HepG2 (cell line): ENCODE results near the gene SORD. TPM values are rescaled to one million over a fixed set of nuclear protein-coding genes. Genes with fewer than 3 reads are reported as not detected.
A peak's percentile ranks its signal among the peaks of the same experiment; 100 is the strongest.

Experiments used
- ATF2 ChIP-seq: sonication (generic); formaldehyde crosslinking; IDR thresholded peaks from 2 replicates; pipeline ENCODE4 v1.4.0; 2020; ENCODE audit warnings: missing genetic modification reagents
- CEBPG ChIP-seq: IDR thresholded peaks from 2 replicates; pipeline ENCODE4 v1.6.1; 2016
- HMG20A ChIP-seq: IDR thresholded peaks from 2 replicates; pipeline ENCODE4 v1.6.1; 2016; ENCODE audit warnings: borderline replicate concordance
- HNF1B ChIP-seq: sonication (generic); formaldehyde crosslinking; IDR thresholded peaks from 2 replicates; pipeline ENCODE4 v1.5.1; 2020; ENCODE audit warnings: mild to moderate bottlenecking, moderate library complexity, missing genetic modification reagents
- NKX3-1 ChIP-seq: sonication (generic); formaldehyde crosslinking; IDR thresholded peaks from 2 replicates; pipeline ENCODE4 v1.5.0; 2020; ENCODE audit warnings: missing genetic modification reagents
- SAP130 ChIP-seq: IDR thresholded peaks from 2 replicates; pipeline ENCODE4 v1.6.1; 2016; ENCODE audit warnings: low read depth
- SNAPC2 ChIP-seq: sonication (generic); formaldehyde crosslinking; IDR thresholded peaks from 2 replicates; pipeline ENCODE4 v1.8.1; 2022; ENCODE audit warnings: mild to moderate bottlenecking, missing genetic modification reagents
- TBX2 ChIP-seq: sonication (generic); formaldehyde crosslinking; IDR thresholded peaks from 2 replicates; pipeline ENCODE4 v1.5.0; 2020; ENCODE audit warnings: missing genetic modification reagents, mild to moderate bottlenecking, borderline replicate concordance
- ZBTB7B ChIP-seq: sonication (generic); formaldehyde crosslinking; IDR thresholded peaks from 2 replicates; pipeline ENCODE4 v1.4.0; 2020; ENCODE audit warnings: missing genetic modification reagents
- ZFX ChIP-seq: sonication (generic); formaldehyde crosslinking; IDR thresholded peaks from 2 replicates; pipeline ENCODE4 v1.4.0; 2020; ENCODE audit warnings: mild to moderate bottlenecking, low read depth, missing genetic modification reagents, moderate library complexity
- ZGPAT ChIP-seq: IDR thresholded peaks from 2 replicates; pipeline ENCODE4 v1.6.1; 2016; ENCODE audit warnings: mild to moderate bottlenecking
- ZNF574 ChIP-seq: sonication (generic); formaldehyde crosslinking; IDR thresholded peaks from 2 replicates; pipeline ENCODE4 v1.4.0; 2020; ENCODE audit warnings: missing genetic modification reagents
- ZNF646 ChIP-seq: sonication (generic); formaldehyde crosslinking; IDR thresholded peaks from 2 replicates; pipeline ENCODE4 v1.9.0; 2021; ENCODE audit warnings: mild to moderate bottlenecking, missing genetic modification reagents
- polyA plus RNA-seq, 8 experiments: library from polyadenylated mRNA; depleted of rRNA in 3 of 8; stranded (reverse) in 7 of 8; unstranded in 1 of 8; fragments of >200 nt; fragmentation: Illumina TruSeq in 4 of 8; extraction: Trizol in 4 of 8; gene quantifications; 2 replicates each; pipeline versions ENCODE4 v1.2.1 to v1.2.3, GENCODE V29; 2011 to 2016; ENCODE audit warnings: low read depth in 4 of 8, missing spikeins in 1 of 8, mixed read lengths in 1 of 8; ENCODE audit not compliant: insufficient read depth in 1 of 8
- total RNA-seq, 5 experiments: library from RNA; depleted of rRNA; stranded (reverse); fragments of >200 nt; fragmentation: Illumina TruSeq; extraction: Trizol; gene quantifications; 2 replicates each; pipeline ENCODE4 v1.2.3, GENCODE V29; 2016; ENCODE audit warnings: low read depth in 1 of 5

The SORD gene
- total and polyA plus RNA-seq, 2 of the 13 experiments (the other 11 are each of a cell fraction or from before 2014, with no cell fraction given), result 59.1 to 95.3 TPM

- TF ChIP-seq ATF2 (peak; percentile 43; the same call in 1 of the 2 replicates), HMG20A (CRISPR knock-in tag) (peak; percentile 72), ZNF574 (CRISPR knock-in tag) (peak; percentile 40), ZGPAT (peak; percentile 54; the same call in 1 of the 2 replicates), ZNF646 (CRISPR knock-in tag) (peak; percentile 88), CEBPG (CRISPR knock-in tag) (peak; percentile 82), ZBTB7B (CRISPR knock-in tag) (peak; percentile 100), SAP130 (CRISPR knock-in tag) (peak; percentile 63), ZFX (peak; percentile 18; the same call in 1 of the 2 replicates), HNF1B (0 out of 2 replicates have a peak, but pooled peaks have one; percentile 23), TBX2 (peak; percentile 84), SNAPC2 (0 out of 2 replicates have a peak, but pooled peaks have one; percentile 63), NKX3-1 (CRISPR knock-in tag) (0 out of 2 replicates have a peak, but pooled peaks have one; percentile 63)
Observed at GRCh38 chr15:44979617-44980339, 43.2 kb upstream of the SORD start (continued).
